ENCODE results near the gene GPR161.

GPR161 gene

DNA sequence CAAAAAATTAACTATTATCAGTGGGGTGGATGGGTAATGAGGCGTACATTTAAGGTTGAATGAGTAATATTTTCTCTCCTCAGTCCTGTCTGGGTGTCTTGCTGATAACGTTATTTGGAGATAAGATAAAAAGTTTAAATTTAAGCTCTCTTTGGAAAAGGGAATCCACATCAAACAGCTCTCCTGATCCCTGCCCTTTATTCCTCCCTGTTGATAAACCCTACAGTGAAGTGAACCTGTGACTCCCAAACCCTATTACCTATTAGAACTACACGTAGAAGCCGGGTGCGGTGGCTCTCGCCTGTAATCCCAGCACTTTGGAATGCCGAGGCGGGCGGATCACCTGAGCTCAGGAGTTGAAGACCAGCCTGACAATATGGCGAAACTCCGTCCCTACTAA, 9.9 kb upstream of the GPR161 start:
- no peak for DNase-seq (ENCODE audit: low read depth)

DNA sequence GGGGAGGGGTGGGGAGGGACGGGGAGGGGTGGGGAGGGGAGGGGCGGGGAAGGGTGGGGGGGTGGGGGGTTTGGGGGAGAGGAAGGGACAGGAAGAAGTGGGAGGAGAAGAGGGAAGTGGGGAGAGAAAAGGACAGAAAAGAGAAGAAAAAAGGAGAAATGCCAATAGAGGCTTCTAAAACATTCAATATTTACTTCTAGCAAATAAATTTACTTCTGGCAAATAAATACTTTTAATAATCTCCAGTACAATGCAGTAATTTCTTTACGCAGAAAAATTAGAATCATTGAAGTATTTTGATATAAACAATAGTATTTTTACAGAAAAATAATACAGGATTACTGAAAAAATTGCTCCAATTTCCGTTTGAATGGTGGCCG, 9.4 kb upstream of the GPR161 start:
- no peak for DNase-seq (ENCODE audit: low read depth)

DNA sequence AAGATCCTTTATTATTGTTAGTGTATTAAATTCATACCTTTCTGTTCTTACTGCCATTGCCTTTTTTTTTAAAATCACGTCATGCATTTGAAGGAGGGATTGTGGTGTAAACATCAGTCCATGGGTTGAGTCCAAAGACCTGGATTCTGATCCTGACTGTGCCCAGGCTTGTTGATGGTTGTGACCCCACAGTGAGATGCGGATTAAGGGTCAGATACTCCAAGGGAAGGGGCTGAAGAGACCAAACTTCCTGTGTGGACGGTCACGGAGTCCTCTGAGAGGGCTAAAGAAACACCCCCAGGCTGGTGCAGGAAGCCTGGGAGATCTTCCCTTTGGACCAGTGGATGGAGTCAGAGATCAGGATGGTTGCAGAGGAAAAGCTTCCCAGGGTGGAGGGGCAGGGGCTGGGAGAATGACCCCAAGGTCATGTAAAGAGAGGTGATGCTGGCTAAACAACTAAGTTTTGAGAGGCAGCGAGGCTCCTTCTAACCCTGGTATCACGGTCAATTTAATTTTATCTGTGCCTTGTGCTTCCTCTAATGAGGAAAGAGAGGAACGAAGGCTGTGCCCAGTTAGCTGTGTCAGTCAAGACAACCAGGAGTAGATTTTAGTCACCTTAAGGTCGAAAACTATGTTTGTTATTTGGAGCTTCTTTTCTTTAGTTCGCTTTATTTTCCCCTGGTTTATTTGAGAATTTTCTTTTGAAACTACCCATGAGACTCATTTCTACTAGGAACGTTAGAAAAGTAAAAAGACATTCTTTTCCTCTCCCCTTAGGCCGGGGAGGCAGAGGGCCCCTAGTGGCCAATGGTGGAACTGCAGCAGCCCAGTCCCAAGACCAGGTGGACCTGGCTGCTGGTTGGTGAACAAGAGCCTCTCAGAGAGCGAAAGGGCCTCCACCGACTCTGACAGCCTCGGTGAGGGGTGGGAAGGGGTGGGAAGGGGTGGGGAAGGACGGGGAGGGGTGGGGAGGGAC, 8.7 kb upstream of the GPR161 start:
- peak; percentile 76 for DNase-seq (ENCODE audit: low read depth)

DNA sequence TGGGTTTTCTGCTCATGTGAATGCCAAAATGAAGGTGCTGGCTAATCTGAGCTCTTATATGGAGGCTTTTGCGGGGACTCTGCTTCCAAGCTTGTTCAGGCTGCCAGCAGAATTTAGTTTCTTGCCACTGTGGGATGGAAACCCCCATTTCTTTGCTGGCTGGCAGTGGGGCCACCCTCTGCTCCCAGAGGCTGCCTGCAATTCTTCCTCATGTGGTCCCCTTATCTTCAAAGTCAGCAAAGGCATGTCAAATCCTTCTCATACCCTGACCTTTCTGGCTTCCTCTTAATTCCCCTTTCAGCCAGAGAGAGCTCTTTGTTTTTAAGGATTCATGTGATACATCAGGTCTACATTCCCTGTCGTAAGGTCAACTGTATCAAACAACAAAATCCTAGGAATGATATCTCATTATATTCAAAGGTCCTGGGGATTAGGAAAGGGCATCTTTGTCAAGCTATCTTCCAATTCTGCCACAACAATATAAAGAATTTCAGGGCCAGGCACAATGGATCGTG, 5.2 kb upstream of the GPR161 start:
- no peak for DNase-seq (ENCODE audit: low read depth)

DNA sequence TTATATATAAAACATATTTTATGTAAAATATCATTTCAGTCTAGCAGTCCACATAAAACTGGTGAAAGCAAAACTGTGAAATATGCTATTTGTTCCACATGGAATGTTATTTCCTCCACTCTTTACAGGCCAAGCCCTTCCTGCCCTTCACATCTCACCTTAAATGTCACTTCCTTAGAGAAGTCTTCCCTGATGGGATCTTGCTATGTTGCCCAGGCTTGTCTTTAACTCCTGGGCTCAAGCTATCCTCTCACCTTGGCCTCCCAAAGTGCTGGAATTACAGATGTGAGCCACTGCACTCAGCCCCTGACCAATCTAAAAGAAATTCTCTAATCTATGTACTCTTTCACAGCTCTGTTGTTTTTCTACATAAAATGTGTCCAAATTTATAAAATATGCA, 2.3 kb upstream of the GPR161 start:
- DNase-seq (ENCODE audit: low read depth) = no peak

DNA sequence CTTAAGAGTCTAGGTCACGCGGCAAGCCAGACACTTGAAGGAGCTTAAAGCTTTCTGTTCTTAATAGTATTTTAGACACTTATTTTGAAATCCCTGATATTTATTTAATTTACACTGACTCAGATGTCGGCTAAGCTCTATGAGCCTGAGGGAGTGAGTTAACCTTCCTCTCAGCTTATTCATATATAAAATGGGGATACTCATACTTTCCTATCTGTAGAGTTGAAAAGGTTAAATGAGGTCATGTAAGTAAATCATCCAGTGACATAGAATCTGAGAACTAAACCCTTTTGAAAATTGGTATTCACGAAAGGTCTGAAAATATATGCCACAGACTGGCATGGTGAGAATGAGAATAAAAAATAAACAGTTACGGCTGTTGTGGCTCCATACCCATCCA, 1.4 kb upstream of the GPR161 start:
- DNase-seq (ENCODE audit: low read depth) = no peak

DNA sequence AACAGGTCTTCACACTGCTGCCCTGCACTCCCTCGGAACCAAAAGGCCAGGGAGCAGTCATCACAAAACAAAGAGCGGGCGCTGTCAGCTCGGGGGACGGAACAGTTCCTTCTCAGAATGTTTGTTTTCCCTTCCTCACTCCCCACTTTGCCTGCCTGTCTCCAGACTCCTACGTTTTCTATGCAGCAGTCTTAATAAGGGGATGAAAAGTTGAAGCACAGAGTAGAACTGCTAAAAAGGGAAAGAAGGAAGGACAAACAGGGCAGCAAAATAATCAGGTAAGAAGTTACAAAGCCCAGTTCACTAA, 738 bp upstream of the GPR161 start:
- no peak for DNase-seq (ENCODE audit: low read depth)

DNA sequence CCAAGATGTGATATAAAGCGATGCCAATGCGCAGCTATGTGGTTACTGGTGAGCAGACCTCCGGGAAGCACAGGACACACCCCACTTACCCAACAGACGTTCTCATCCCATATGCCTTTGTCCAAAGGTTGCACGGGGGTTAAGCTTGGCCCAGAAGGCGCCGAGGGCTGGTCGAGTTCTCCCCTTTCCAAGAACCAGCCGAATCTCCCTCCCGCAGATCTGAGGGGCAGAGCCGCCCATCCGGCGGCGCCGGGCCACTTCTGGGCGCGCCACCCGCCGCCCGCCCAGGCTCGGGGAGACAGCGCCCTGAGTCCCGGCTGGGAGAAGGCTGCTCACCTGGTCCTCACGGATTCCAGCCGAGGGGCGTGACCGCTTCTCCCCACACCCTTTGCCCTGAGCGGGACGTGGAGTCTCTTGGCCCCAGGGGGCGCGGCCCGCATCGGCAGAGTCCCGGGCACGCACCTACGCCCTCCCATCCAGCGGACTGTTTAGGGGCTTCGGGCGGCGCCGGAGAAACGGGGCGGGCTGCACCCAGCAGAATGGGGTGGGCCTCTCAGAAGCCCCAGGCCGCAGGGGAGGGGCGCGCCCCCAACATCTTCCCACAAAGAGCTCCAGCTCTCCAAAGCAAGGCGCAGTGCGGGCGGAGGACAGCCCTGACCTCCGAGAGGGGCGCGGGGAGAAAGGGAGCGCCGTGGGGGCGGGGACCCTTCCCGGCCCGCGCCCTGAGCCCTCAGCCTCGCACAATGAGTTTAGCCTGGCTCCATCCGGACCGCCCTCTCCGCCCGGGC, 615 bp downstream of the GPR161 start:
- DNase-seq (ENCODE audit: low read depth) = no peak

DNA sequence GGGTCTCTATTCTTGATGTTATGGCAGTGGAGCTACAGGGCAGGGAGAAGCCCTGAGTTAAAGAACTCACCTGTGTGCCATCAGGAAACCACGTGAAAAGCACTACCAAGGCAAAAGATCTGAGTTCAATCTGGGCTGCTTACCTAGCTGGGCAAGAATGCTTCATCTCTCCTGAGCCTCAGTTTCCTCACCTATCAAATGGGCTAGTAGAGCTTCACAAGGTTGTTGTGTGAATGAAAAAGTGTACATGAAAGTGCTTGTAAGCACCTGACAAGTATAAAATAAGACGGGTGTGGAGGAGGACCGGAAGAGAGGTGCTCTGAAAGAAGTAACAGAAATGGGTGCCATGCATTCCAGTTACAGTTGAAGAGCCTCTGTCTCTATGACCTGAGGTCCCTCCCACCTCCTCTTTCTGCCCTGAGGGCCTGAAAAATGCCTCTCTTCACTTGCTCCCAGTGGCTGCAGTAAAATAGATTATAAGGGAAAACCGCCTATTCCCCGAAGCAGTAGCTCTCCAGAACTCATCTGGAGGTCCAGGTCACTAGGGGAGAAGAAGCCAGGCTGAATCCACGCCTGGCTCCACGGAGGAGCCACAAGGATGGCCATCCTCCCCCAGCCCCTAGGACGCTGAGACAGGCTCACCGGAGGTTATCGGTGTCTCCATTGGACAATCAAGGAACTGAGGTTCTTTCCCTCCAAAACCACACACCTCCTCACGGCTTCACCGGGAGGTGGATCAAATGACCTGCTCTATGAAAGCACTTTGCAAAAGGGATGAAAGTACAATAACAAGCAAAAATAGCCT, 1.4 kb downstream of the GPR161 start:
- no peak for DNase-seq (ENCODE audit: low read depth)

DNA sequence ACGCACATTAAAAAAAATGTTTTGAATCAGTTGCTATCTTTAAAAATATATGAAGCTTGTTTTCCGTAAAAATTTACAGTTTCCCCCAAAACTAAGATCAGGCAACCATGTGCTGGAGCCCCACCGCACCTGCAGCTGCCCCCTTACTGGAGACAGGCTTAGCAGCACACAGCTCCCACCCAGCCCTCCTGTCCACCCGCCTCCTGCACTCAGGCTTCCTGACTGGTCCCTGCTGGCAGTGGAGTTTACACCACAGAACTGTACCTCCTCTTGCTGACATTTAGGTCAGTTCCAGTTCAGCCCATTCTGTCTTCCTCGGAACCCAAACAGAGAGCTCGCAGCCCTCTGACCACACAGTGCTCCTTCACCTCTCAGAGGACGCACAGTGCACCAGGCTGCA, 2.1 kb downstream of the GPR161 start:
- no peak for DNase-seq (ENCODE audit: low read depth)

DNA sequence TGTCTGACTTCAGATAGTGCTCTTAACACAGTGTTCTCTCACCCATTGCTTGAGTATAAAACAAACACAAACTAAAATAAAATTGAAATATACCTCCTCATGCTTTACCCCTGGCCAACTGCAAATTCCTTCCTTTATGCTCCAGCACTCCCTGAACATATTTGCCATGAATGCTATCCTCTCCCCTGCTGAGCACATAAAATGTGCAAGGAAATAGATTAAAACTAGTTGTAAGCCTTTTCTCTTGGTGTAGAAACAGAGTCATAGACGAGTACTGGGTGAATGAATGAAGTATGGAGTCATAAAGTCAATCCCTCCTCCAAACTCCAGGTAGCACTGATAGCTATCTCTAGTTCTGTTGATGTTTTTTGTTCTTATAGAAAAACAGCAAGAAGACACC, 2.6 kb downstream of the GPR161 start:
- no peak for DNase-seq (ENCODE audit: low read depth)

DNA sequence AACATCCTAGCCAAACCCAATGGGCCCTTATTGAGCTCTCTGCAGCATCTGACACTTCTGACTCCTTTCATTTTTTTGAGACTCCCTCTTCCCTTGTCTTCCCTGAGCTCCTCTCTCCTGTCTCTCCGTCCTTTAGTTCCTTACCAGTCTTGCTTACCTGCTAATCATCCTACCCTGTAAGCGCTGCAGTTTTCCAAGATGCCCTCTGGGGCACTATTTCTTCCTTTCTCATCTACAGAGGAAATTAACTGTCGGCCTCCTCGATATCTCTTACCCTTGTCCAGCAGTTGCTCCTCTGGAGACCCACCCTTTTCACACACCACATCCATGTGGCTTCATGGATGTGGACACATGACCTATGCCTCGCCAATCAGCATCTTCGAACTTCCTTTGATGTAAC, 6.8 kb downstream of the GPR161 start:
- DNase-seq (ENCODE audit: low read depth) = no peak

DNA sequence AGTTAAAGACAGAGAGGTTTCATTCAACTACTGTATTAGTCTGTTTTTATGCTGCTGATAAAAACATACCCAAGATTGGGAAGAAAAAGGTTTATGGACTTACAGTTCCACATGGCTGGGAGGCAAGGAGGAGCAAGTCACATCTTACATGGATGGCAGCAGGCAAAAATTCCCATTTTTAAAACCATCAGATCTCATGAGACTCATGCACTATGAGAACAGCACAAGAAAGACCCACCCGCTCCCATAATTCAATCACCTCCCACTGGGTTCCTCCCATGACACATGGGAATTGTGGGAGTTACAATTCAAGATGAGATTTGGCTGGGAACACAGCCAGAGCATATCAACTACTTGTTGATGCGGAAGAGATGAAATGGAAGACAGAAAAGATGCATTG, 9.2 kb downstream of the GPR161 start:
- DNase-seq (ENCODE audit: low read depth) = no peak

DNA sequence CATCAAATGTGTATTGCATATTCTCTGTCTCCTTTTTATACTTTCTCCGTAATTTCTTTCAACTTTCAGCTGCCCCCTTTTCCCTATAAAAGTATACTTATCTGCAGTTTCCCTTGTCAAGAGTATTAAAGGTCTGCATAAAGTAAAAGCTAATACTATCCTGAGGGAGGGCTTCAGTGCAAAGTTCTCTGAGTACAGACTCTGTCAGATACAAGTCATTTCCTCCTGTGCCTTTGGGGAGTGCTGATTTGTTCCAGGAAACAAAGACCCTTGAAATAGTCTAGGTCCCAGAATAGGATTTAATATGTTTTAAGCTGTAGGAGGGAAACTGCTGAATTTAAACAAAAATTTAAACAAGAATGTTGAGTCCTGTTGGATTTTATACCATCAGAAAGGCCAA, 11.7 kb downstream of the GPR161 start:
- no peak for DNase-seq (ENCODE audit: low read depth)

DNA sequence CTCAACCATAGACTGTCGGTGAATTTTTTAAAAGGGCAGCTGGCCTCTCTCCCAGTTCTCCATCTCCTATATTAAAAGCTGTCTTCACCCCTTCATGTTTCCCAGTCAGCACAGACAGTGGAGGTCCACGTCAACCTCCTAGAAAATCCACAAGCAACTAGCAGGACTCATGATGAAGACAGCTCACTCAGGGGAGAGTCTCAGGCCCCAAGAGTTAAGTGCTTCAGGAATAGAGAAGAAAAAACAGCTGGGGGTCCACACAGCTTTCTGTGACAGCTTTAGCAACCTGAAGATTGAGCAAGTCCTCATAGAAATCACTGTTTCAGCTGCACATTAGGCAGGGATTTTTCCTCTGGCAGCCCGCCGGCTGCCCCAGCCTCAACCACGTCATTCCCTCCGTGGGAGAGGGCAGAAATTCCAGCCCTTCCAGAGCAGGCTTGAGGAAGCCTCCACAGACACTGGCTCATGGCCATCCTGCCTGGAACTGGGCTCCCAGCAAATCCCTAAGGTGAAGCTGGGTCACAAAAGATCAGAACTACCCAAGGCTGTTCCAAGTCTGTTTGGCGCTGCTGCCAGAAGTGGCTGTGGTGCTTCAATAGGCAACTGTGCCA, 15.2 kb downstream of the GPR161 start:
- DNase-seq (ENCODE audit: low read depth) = no peak

DNA sequence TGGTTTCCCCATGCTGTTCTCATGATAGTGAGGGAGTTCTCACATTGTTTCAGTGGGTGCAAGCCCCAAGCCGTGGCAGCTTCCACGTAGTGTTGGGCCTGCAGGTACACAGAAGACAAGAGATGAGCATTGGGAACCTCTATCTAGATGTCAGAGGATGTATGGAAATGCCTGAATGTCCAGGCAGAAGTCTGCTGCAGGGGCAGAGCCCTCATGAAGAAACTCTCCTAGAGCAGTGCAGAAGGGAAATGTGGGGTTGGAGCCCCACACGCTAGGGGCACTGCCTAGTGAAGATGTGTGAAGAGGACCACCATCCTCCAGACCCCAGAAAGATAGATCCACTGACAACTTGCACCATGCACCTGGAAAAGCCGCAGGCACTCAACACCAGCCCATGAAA, 17.0 kb downstream of the GPR161 start:
- no peak for DNase-seq (ENCODE audit: low read depth)

DNA sequence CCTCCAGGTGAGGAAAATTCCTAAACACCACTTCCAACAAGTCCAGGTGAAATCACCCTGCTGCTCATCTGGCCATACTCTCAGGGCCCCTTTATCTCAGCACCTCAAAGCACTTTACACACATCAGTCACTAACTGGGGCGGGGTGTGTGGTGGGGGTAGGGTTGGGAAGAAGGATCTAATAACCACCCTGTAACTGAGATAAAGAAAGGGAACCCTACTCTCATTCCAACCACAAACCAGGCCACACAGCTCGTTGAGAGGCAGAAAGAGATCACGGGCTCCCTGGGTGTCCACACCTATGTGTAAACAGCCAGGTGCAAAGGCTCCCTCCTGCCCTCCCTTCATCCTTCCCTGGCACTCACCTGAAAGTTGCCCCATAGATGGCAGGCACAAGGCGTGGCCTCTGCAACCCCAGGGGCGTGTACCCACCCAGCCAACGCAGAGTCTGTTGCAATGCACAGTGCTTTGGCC, 20.4 kb downstream of the GPR161 start:
- DNase-seq (ENCODE audit: low read depth) = no peak

DNA sequence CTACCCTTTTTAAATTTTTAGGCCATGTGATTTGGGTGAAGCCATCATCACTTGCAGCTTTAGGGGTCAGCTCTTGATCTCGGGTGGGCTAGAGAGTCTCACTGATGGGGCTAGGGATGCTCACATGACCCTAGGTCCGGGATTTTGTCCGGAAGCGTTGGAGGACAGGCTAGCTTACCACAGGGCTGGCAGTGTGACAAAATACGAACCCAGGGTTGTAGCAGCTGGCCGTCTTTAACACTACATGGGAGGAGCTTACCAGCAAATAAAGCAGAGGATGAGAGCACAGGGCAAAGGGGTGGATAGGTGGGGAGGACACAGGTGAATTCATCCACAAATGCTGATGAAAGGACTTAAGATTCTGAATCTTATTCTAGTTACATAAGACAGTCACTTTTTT, 21.9 kb downstream of the GPR161 start:
- no peak for DNase-seq (ENCODE audit: low read depth)

DNA sequence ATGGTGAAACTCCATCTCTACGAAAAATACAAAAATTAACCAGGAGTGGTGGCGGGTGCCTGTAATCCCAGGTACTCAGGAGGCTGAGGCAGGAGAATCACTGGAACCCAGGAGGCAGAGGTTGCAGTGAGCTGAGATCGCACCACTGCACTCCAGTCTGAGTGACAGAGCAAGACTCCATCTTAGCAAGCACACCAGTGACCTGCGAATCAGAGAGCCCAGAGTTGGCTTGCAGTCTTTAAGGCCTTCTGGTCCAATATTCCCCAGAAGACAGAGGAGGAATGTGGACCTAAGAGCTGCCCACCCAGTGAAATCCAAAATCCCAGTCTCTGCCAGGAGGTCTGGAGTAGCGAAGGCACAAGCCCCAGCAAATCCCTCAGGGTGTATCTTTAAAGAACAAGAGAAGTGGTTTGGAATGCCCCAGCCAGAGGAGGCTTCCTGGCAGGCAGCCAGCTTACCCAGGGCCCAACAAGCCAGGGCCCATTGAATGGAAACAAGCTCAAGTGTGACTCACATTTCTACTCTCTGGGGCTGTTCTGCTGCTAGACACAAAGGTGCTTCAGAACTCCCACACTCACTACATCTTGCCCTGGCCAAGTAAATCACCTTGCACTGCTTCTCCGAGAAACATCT, 23.9 kb downstream of the GPR161 start:
- DNase-seq (ENCODE audit: low read depth) = peak; percentile 30

DNA sequence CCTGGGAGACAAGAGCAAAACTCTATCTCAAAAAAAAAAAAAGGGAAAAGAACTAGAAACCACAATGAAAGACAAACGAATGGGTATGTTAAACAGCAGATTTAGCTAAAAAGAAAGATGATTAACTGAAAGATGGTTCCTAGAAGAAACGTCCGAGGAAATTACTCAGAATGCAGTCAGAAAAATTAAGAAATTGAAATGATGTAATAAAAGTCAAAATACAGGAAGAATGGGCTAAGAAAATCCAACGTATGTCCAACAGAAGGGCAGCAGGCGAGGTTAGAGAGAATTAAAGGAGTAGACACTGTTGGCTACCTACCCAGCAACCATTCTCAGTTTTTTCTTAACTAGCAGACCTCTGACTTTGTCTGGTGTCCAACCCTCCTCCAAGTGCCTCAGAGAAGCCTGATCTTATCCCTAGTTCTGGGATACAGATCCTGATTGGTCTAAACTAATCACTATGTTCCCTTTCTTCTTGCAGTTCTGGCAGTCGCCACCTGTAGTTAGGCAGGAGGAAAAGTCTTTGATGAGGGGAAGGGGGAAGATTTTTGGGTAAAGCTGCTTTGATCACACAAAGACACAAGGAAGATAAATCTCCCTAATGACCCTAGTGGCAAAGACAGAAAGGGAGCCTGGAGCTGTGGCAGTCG, 25.7 kb downstream of the GPR161 start:
- no peak for DNase-seq (ENCODE audit: low read depth)

DNA sequence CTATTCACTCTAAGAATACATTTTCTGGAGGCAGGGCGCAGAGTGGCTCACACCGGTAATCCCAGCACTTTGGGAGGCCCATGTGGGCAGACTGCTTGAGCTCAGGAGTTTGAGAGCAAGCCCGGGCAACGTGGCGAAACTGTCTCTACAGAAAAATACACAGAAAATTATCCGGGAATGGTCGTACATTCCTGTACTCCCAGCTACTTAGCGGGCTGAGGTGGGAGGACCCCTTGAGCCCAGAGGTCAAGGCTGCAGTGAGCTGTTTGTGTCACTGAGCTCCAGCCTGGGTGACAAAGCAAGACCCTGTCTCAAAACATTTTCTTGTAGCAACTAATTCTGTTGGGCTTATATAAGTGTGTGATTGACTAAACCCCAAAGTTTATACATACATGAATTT, 30.5 kb downstream of the GPR161 start:
- DNase-seq (ENCODE audit: low read depth) = no peak
